NCI-H526 (cell line): ENCODE results near the gene SLC27A3.

Source experiments
- DNase-seq, 2 experiments: peaks; one replicate each; lab custom pipeline; 2025; lab: John Stamatoyannopoulos, UW

The SLC27A3 gene

DNA sequence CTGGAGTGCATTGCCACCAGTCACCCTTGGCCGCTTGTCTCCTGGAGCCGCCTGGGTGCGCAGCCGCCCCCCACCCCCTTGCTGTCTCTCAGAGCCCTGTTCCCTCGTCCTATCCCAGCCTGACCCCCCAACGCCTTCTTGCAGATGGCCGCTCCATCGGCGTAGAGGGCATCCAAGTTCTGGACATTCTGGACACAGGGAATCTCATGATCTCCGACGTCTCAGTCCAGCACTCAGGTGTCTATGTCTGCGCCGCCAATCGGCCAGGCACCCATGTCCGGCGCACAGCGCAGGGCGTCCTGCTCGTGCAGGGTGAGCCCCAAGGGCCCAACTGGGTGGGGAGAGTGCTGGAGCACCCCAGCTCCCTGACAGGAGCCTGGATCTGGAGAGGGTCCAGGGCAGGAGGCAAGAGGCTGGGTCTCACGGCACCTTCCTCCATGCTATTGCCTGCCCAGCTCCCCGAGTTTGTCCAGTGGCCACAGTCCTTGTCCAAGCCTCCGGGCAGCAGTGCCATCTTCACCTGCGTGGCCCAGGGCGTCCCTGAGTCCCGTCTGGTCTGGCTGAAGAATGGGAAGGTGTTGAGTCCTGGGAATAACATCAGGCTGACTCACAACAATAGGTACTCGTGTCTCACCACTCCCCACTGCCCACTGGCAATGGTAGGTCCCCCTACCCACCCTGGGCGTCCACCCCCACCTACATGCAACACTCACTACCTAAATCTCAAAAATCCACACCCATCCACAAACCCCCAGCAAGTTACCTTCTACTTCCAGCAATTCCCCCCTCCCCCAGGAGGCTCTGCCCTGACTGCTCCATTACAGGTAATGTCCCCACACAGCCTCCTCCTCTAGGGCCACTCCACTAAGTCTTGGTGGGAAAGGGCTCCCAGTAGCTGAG lies 24.6 kb downstream of the SLC27A3 start:
- no peak for DNase-seq

DNA sequence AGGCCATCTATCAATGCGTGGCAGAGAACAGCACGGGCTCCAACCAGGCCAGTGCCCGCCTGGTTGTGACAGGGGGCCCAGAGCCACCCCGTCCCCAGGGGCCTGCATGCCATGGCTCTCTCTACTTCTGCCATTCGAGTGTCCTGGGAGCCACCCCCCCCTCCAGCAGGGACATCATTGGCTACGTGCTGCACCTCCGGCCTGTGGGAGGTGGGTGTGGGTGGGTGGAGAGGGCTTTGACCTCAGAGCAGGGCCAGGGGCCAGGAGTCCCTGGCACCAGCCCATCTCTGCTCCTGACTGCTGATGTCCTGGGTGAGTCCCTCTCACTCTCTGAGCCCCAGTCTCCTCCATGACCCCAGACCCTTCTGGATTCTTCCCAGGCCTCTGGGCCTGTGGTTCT lies 25.3 kb downstream of the SLC27A3 start:
- DNase-seq: no peak

DNA sequence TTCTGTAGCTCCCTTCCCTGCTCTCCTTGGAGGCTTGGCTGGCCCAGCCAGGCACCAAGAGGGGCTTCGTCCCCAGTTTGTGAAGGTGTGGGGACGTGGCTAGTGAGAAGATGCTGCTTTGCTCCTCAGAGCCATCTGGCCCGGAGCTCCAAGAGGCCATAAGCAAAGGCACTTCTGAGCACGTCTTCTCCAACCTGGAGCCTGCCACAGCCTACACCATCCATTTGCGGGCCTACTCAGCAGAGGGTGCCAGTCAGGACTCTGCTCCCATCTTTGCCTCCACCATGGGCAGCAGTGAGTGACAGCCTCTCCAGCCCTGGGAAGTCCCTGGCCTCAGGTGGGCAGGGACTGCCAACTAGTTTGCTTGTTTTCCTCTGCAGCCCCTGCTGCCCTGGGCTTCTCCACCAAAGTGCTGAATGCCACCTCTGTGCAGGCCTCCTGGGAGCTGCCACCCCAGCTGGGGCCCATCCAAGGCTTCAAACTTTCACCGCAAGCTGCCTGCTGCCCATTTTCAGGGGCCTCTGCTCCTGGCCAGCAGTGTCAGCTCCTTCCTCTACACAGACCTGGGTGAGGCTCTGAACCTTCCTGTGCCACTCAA lies 25.9 kb downstream of the SLC27A3 start:
- DNase-seq: no peak

DNA sequence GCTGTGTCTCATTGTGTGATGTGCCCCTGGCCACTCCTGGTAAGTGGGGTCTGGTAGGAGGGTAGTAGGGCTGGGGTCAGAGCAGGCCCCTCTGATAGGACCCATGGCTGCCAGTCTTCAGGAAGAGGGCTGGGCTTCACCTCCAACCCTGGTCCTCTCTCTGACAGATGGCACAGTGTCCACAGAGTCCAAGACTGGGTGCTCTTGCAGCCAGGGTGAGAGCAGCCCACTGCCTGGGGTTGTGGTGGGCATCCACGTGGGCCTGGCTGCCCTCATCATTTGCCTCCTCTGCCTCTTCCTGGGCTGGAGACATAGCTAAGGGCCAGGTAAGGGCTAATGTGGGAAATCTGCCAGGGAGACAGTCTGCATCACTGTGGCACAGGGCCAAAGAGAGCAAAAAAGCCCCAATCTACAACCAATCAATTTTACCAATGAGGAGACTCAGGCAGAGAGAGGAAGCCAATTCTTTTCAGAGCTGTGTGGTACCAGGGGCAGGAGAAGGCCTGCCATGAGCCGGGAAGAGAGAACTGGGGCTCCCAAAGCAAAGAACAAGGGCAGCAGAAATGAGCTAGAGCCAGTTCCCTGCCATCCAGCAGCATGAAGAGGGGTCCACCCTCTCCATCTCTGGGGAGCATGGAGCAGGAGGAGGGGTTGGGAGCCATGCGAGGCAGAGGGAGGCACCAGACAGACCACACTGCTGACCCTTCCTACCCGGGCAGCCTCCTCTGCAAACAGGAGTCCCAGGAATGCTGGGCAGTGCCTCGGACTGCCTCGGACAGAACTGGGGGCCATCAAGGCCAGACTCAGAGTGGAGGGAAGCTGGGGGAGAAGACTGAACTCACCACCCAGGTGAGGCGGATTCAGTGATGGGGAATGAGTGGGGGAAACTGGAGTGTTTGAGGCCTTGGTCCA lies 26.8 kb downstream of the SLC27A3 start:
- no peak for DNase-seq

DNA sequence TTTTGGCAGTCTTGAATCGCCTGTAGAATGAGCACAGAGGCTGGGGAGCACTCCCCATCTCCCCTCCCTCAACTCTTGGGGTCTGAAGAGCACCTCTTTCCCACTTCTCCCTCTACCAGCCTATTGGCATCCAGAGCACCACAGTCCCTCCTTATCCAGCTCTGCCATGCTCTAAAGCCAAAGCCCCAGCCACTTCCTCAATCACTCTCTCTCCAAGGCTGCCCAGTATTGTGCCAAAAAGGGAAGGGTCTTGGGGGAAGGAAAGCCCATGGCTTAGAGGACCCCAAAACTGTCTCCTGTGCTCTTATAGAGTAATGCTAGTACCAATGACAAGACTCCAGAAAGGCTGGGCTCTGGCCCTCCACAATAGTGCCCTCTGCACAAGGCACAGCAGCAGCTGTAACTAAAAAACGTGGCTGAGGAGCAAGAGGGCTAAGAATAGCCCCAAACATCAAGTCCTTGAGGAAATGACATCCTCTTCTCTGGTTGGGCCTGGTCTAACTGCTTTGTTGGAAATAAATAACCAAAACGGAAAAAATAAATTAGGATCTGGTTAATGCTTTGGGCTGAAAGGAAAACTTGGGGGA lies 28.4 kb downstream of the SLC27A3 start:
- DNase-seq: no peak

DNA sequence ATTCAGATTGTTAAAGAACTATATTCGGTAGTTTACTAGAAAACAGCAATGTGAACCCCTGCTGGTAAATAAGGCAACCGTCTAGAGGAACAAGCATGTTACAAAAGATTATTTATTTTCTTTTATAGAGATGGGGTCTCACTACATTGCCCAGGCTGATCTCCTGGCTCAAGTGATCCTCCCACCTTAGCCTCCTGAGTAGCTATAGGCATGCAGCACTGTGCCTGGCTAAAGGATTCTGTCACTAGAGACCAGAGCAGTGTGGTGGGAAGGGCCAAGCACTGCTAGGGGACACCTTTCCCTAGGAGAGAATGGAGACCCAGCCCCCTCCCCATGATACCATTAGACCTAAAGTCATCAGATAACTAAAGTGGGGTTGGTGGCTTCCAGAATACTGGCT lies 28.9 kb downstream of the SLC27A3 start:
- DNase-seq: no peak

DNA sequence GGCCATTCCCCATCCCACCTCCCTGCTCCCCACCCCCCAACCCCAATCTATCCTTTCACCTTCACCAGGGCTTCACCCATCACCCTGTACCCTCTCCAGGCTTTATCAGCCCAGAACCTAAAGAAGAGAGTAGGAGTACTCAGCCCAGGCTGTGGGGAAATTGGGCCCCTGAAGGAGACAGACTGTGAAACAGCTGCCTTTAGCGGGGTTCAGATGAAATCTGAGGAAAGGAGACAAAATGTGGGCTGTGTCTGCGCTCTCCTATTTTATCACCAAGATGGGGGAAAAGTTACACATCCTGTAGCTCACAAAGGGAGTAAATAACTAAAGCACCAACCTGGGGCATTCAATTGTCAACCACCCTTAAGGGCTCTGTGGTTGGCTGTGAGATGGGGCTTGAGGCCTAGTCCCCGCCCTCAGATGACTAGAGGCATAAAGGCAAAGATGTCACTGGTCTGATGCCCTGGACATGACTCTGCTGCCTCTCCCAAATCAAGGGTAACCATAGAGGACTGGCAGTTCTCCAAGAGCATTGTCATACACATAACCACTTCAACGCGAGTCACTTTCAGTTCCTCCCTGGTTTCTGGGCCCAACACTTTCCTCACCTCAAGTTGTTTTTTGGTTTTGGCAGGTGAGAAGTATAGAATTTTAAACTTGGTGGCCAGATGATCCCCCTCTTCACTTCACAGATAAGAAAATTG lies 30.0 kb downstream of the SLC27A3 start:
- DNase-seq: no peak

DNA sequence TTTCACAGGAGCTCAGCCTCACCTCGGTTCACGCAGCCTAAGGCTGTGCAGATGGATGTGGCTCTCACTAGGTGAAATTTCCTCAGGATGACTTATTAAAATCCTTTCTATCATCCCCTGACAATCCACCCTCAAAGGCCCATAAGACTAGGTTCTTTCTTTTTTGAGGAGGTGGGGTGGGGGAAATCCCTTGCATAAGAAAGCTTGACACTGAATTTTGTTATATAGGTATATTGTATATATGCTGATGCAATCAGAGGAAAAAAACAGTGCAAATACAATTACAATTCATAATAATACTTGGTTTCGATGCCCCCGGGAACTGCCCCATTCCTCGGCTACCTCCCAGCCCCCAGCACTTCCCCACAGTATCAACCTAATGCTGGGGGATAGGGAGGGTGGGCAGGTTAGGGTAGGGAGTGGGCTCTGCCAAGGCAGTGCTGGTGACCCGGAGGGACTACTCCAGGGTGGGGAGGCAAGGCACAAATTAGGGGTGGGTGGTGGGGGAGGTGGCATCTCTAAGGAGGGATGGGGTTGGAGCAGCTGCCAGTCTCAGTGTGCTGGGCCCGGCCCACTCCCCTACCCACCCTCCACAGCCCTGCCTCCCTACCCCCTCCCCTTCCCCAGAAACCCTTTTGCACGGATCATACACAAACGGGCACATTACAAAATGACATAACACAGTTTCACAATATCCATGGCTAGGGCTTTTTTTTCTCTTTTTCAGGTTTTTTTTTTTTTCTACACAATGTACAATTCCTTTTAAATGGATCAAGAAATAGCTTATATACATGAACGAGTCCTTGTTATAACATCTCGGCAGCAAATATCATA lies 30.9 kb downstream of the SLC27A3 start:
- DNase-seq: no peak

DNA sequence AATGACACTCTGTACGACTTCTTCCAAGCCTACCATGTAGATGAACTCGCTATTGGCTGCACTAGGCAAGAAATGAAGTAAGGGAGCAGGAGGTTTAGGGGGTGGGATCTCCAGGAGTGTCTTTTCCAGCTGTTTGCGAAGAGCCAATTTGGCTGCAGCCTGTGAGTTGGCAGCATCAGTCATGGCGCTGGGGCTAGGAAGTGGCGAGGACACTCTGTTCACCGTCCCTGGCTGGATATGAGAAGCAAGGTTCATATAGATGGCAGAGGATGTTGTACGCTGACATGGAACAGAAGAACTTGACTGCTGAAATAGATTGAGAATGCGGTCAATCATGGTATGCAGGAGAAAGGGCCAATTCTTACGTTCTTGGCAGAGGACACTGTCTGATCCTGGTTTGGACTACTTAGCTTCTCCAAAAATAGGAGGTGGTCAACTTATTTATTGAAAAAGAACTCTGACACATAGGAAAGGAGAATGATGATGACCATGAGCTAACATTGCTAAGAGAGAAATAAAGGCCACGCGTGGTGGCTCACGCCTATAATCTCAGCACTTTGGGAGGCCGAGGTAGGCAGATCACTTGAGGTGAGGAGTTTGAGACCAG lies 41.2 kb downstream of the SLC27A3 start:
- DNase-seq: no peak

DNA sequence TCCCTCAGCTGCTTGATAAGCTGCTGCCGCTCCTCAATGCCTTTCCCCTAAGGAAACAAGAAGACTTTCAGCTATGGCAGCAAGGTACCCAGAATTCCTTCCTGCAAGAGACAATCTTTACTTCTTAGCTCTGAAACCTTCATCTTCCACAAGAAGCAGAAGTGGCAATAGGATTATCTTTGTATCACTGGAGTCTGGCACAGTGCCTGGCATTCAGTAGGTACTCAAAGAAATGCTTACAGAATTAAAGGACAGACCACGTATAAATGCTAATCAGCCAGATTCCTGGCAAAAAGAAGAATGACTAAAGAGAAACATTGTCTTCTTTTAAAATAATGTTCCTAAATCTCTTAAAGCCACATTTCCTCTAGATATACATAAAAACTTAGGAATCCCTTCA lies 43.7 kb downstream of the SLC27A3 start:
- DNase-seq: no peak

DNA sequence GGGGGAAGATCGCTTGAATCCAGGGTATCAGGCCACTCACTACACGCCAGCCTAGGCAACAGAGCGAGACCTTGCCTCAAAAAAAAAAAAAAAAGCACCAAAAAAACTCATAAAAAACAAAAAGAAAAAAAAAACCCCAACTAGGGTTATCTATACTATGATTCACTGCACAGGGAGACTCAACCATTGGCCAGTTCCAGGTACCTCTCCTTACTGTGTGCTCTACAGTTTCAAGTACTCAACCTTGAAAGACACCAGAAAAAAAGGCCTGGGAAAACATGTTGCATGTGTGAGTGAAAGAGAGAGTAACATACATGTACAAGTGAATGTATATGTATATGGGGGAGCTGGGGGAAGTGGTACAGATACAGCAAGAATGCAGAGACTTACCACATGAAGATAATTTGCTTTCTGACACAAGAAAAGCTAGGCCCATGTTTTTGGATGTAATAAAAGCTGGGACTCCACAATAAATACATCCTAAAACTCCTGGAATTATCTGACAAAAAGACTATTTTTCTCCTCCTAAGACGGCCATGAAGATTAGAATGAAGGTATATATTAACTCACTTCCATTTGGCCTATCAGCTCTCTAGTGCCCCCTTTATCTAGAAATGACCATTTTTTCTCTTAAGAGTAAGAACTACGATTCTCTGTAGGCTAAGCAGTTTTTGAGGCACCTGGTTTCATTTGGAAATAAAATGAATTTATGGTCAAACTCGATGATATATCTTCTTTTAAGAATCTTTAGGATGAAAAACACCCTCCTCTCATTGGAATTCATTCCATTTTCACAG lies 52.2 kb downstream of the SLC27A3 start:
- no peak for DNase-seq
